Right lung (tissue), 5 donors: ENCODE data around the gene L3MBTL4. TPM values are rescaled to one million over a fixed set of nuclear protein-coding genes. Genes with fewer than 3 reads are reported as not detected.
"Not testable (repeated sequence)": the region's sequence is repeated elsewhere in the genome, so short reads cannot be mapped to it uniquely, and the experiment has no call there.

ENCODE experiments used
- DNase-seq, 2 donors: peaks; one replicate each; pipeline ENCODE4 v3.0.0-alpha.2; 2013
- polyA plus RNA-seq, 5 donors: library from polyadenylated mRNA; unstranded; fragments of 120-200 nt; gene quantifications; one replicate each; pipeline versions ENCODE4 v1.2.1 to v1.2.3, GENCODE V29; 2013; ENCODE audit warnings: inconsistent platforms in 1 of 5, low replicate concordance in 1 of 5; ENCODE audit not compliant: insufficient read length in 5 of 5, insufficient read depth in 1 of 5

The L3MBTL4 gene
- polyA plus RNA-seq, 5 donors = 5.2 to 7.3 (median 6.0) TPM

GRCh38 chr18:6111726-6112125, 303.0 kb downstream of the L3MBTL4 start:
- no peak for DNase-seq

DNA sequence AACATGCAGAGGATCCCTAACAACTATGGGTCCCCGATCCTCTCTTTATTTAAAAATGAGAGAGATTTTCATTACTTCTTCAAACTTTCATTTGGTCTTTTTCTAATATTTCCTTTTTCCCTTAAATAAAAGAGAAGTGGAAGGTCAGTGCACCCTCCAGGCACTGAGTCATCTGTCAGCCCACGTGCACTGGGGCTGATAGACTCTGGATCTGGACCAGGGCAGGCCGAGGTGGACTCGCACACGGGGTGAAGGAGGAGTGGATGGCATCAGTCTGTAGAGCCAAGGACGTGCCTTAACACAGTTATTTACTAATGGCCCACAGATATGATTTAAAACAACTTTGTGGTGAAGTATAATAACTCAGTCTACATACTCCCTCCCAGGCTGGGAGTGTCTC, 305.0 kb downstream of the L3MBTL4 start:
- no peak for DNase-seq

- peak; percentile 14 to 19 for DNase-seq
These were observed 306.9 kb downstream of the L3MBTL4 start for GRCh38 chr18:6107794-6108193.

GRCh38 chr18:6106091-6106685, 308.5 kb downstream of the L3MBTL4 start:
- DNase-seq = peak; percentile 19 to 27

- no peak for DNase-seq
These were observed 311.0 kb downstream of the L3MBTL4 start for GRCh38 chr18:6103741-6104140.

DNA sequence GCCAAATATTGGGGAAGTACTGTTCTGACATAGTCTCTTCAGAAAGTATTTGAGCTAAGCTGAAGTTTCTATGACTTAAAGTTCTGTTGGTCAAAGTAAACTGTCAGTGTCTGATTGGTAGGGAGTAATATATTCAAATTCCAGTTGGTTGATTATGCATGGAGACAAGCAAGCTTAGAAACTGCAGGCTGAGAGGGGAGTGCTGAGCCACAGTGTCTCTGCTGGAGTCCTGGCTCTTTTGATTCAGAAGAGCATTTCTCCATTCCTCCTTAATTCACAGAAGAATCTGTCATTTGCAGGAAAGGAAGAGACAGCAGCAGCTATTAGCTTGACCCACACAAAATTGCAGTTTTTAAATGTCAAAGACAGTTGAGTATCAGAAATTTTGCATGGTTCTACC, 318.0 kb downstream of the L3MBTL4 start:
- DNase-seq = no peak

DNA sequence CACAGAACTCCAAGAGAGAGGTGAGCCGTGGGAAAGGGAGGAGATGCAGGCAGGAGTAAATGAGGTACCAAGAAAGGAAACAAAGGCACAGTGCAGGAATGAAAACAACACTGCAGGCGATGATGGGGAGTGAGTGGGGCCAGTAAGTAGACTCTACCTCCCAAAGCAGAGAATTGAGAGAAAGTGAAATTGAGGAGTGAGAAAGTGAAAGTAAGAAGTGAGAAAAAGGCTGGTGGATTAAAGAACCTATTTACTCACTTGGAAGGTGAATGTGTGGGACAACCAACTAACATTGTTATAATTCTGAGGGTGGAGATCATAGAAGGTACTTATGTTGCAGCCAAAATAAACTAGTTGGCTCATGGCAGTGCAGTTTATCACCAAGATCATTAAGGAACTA, 326.3 kb downstream of the L3MBTL4 start:
- DNase-seq = no peak

GRCh38 chr18:6086731-6087130, 328.0 kb downstream of the L3MBTL4 start:
- DNase-seq = no peak

GRCh38 chr18:6079406-6079805, 335.3 kb downstream of the L3MBTL4 start:
- no peak for DNase-seq

DNA sequence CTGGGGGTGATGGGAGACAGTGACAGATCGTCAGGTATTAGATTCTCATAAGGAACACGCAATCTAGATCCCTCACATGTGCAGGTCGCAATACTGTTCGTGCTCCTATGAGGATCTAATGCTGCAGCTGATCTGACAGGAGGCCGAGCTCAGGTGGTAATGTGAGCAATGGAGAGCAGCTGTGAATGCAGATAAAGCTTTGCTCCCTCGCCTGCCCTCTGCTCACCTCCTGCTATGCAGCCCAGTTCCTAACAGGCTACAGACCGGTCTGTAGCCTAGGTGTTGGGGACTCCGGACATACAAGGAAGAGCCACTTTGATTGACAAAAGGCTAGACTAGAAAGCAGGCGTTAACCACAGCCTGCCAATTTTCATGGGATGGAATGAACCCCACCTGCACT, 335.8 kb downstream of the L3MBTL4 start:
- no peak for DNase-seq

- DNase-seq = not testable (repeated sequence)
These were observed 342.3 kb downstream of the L3MBTL4 start for GRCh38 chr18:6072423-6072822.

DNA sequence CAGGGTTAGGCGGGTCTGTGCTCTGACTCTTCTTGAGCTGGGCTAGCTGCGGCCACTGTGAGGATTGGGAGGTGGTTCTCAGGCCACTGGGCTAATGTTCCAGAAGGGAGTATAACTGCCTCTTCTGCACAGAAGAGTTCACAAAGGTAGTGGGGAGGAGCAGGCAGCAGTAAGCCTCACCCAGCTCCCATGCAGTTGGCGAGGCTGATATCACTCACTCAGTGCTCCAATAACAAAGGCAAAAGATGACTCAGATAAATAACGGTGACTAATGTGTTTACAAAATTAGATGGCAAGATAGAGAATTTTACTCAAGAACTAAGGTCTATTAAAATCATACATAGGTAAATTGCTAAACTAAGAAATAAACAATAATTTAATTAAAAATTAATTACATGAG, 345.2 kb downstream of the L3MBTL4 start:
- DNase-seq = no peak

DNA sequence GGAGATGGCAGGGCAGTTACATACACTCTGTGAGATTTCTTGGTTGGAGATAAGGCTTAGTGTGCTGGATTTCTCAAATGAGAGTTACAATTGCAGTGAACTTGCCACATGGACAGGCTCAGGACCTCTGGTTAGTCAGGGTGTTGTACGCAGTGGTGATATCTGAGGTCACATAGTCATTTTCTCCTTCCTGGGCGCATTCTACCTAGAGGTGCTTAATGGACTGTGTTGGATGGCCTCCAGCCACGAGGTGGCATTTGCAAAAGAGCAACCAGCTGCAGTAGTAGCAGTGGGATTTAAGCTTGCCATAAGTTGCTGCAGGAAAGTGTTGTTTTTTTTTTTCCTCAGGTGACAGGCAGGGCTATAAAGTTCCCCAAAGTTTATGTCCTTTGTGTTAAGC, 345.6 kb downstream of the L3MBTL4 start:
- DNase-seq = no peak

DNA sequence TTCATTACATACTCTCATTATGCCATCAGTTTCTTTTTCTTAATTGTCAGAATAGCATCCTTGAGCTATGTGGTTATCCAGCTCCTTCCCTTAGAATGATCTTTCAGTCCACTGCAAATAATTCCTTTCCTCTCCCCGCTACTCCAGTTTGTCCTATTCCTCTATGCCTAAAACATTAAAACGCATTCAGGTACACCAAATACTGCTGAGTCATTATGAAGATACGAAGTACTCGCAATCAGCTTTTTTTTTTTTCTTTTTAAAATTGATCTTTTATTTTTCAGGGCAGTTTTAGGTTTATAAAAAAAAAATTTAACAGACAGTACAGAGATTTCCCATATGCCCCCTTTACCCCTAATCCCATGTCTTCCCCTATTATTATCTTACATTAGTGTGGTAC, 354.6 kb downstream of the L3MBTL4 start:
- DNase-seq = no peak

DNA sequence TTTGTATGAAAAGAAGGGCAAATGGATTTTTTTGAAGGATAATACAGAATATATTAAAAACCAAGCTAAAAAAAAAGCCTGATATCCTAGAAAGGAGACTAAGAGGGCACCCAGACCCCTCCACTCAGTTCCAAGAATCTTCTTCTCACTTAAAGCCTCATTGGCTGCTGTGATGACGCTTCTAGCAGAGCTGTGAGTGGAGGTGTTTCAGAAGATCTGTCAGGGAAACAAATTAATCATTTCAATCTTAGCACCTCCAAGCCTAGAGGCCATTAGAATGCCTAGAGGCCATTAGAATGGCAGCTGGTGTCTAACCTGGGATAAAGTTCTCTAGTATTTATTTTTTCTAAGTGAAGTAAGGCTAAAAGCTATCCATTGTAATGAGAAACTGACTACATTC, 355.2 kb downstream of the L3MBTL4 start:
- DNase-seq = no peak

- DNase-seq = peak in 1 of 2 donors; percentile 1
These were observed 355.8 kb downstream of the L3MBTL4 start for GRCh38 chr18:6058941-6059340.

DNA sequence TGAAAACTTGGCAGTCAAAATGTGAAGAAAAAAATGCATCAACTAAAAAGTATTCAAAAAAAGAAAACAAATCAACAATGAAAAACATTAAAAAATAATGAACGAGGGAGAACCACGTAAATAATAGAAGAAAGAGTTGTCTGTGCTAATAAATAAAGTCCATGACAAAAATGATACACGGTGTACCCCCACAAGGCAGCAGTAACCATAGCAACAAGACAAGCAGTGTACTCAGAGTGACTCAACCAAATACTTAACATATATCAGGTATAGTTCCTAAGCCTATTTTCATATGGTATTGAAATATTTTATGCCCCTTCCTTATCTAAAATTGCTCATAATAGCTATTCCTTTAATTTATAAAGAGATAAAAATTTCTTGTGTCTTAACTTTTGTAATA, 357.1 kb downstream of the L3MBTL4 start:
- DNase-seq = peak in 1 of 2 donors; percentile 3

DNA sequence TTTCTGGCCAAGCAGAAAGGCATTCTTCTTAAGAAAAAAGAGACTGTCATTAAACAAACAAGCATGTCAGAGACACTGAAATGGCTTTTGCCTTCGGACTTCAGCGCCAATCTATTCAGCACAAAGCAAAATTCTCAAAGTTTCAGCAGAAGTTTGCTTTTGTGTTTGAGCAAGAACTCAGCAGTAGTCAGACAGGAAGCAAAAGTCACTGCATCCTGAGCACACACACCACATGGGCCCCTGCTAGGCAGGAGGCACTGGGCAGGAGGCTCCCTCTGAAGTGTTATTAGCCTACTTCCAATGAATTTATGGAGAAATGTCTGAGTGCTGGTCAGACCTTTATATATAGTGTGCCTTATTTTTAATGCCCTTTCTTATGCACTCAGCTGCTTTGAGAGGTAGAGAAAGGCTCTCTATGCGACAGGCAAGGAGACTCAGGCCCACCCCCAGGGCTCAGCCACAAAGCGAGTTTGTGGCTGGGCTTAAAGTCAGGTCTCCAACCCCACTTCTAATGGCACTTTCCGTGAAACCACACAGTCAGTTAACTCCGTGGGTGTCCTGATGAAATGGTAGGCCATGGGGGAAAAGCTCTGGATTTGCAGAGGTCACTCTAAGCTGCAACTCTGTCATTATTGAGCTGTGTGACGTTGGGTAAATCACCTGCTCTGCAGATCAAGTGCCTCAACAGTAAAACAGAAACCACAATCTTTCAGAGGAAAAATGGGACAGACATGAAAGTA, 358.4 kb downstream of the L3MBTL4 start:
- DNase-seq = no peak

- DNase-seq = no peak
These were observed 359.0 kb downstream of the L3MBTL4 start for GRCh38 chr18:6055711-6056110.

GRCh38 chr18:6054256-6054842, 360.4 kb downstream of the L3MBTL4 start:
- DNase-seq = no peak

DNA sequence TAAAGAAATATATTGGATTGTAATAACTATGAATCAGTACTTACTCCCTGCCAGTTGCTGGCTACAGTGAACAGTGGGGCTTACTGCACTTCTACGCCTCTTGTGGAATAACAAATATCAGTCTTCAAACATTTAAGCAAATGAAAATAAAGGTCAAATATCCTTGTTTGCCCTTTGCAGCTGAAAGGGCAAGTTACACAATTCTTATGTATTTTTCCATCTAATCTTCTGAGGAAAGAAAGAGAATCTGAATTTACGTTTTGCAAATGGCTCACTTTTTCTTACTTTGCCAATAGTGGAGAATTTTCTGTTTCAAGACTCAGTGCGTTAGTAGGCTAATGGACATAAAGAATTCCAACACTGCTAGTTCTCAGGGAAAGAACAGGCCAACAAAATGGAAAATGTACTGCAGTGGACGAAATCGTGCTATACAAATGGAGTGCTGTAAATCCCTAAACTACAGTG, 362.2 kb downstream of the L3MBTL4 start:
- no peak for DNase-seq

DNA sequence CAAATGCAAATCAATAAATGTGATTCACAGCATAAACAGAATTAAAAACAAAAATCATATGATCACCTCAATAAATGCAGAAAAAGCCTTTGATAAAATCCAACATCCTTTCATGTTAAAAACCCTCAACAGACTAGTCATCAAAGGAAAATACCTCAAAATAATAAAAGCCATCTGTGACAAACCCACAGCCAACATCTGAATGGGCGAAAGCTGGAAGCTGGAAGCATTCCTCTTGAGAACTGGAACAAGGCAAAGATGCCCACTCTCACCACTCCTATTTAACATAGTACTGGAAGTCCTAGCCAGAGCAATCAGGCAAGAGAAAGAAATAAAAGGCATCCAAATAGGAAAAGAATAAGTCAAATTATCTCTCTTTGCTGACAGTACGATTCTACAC, 367.1 kb downstream of the L3MBTL4 start:
- DNase-seq = not testable (repeated sequence)

DNA sequence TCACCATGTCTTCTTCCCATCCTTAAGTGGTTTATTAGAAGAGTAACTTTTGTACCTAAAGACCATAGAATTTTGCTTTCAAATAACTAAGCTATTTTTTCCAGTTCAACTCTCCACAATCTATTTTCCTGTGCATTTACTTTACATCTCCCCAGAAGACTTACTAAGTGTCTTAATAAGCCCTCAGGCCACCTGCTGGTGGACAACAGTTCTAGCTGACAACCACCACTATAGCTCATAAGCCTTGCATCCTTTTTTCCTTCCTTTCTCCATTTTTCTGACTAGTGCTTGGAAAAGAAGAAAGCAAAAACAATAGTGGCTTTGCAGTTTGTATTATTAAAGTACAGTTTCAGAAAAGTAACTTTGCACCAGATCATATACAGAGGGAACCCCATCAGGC, 369.9 kb downstream of the L3MBTL4 start:
- no peak for DNase-seq
